ENCODE measurements around the gene ETHE1.

DNA sequence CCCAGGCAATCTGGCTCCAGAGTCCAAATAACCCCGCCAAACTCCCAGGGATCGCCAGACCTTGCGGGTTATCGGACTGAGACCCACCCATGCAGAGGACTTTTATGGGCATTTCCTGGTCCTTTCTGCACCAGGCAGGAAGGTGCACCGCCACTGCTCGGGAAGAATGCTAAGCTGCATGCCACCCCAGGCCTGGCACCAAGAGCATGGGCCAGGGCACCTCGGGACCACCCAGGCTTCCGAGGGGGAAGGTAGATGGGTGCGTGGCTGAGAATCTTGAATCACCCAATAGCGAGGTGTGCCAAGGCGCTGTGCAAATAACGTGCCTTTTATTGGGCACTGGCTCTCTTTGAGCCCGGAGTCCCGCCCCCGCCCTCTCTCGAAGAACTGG lies 5.6 kb upstream of the ETHE1 start:
- TF ChIP-seq, protein P1, sequence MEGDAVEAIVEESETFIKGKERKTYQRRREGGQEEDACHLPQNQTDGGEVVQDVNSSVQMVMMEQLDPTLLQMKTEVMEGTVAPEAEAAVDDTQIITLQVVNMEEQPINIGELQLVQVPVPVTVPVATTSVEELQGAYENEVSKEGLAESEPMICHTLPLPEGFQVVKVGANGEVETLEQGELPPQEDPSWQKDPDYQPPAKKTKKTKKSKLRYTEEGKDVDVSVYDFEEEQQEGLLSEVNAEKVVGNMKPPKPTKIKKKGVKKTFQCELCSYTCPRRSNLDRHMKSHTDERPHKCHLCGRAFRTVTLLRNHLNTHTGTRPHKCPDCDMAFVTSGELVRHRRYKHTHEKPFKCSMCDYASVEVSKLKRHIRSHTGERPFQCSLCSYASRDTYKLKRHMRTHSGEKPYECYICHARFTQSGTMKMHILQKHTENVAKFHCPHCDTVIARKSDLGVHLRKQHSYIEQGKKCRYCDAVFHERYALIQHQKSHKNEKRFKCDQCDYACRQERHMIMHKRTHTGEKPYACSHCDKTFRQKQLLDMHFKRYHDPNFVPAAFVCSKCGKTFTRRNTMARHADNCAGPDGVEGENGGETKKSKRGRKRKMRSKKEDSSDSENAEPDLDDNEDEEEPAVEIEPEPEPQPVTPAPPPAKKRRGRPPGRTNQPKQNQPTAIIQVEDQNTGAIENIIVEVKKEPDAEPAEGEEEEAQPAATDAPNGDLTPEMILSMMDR (IDR thresholded peaks at IDR 0.05; ENCODE audit: poor library complexity, severe bottlenecking): no peak
- TF ChIP-seq POLR2AphosphoS5 (IDR thresholded peaks at IDR 0.05) (no peak), EP300 (conservative IDR thresholded peaks at IDR 0.05; ENCODE audit: poor library complexity, severe bottlenecking) (no peak), TAF1 (IDR thresholded peaks at IDR 0.05; ENCODE audit: low read depth) (no peak), RAD21 (conservative IDR thresholded peaks at IDR 0.05) (no peak), EZH2 (IDR thresholded peaks at IDR 0.05; ENCODE audit: borderline replicate concordance, insufficient read depth, low read length, poor library complexity, severe bottlenecking) (no peak)
